GM12873 (cell line): Measurements from ENCODE around the gene ADRB2.

Experiments used
- CTCF ChIP-seq: IDR thresholded peaks from 2 replicates; pipeline ENCODE4 v1.5.1; 2012; ENCODE audit warnings: low read depth, mild to moderate bottlenecking, moderate library complexity, low read length, control low read depth; ENCODE audit not compliant: insufficient read depth; ENCODE audit errors: missing control alignments

The ADRB2 gene

GRCh38 chr5:148815578-148815977 is 10.8 kb upstream of the ADRB2 start:
- no peak for TF ChIP-seq CTCF

GRCh38 chr5:148816357-148816756 is 10.1 kb upstream of the ADRB2 start:
- TF ChIP-seq CTCF = no peak

GRCh38 chr5:148816782-148817181 is 9.6 kb upstream of the ADRB2 start:
- no peak for TF ChIP-seq CTCF

GRCh38 chr5:148817606-148818005 is 8.8 kb upstream of the ADRB2 start:
- TF ChIP-seq CTCF = no peak

- peak; percentile 72 for TF ChIP-seq CTCF
Measured at GRCh38 chr5:148820461-148821395, 5.7 kb upstream of the ADRB2 start.

- TF ChIP-seq CTCF = no peak
Measured at GRCh38 chr5:148823871-148824270, 2.5 kb upstream of the ADRB2 start.

GRCh38 chr5:148825716-148826052 is 727 bp upstream of the ADRB2 start:
- TF ChIP-seq CTCF = no peak

GRCh38 chr5:148826739-148827070 is 294 bp downstream of the ADRB2 start:
- no peak for TF ChIP-seq CTCF
